Measurements from ENCODE around the gene RPS19BP1.
A peak's percentile ranks its signal among the peaks of the same experiment; 100 is the strongest.

Gene RPS19BP1

GRCh38 chr22:39529487-39529851 lies 3.1 kb downstream of the RPS19BP1 start:
- TF ChIP-seq USF1 (IDR thresholded peaks at IDR 0.05) (no peak), TCF12 (IDR thresholded peaks at IDR 0.05; ENCODE audit: low read depth) (no peak), EP300 (IDR thresholded peaks at IDR 0.05; ENCODE audit: borderline replicate concordance) (no peak), TEAD4 (IDR thresholded peaks at IDR 0.05) (no peak), FOXM1 (IDR thresholded peaks at IDR 0.05; ENCODE audit: borderline replicate concordance, low read depth) (no peak), MAX (IDR thresholded peaks at IDR 0.05) (no peak), NFIC (IDR thresholded peaks at IDR 0.05) (no peak), ZBTB7A (IDR thresholded peaks at IDR 0.05; ENCODE audit: low read depth) (no peak)

GRCh38 chr22:39528681-39529486 lies 3.7 kb downstream of the RPS19BP1 start:
- TF ChIP-seq NFIC (IDR thresholded peaks at IDR 0.05): no peak
- TF ChIP-seq TEAD4 (IDR thresholded peaks at IDR 0.05): peak; percentile 70
- TF ChIP-seq EP300 (IDR thresholded peaks at IDR 0.05; ENCODE audit: borderline replicate concordance): no peak; the same call in 1 of the 2 replicates
- no peak for TF ChIP-seq REST (IDR thresholded peaks at IDR 0.05; ENCODE audit: low read depth)
- peak; percentile 23; the same call in 1 of the 2 replicates for TF ChIP-seq CEBPB (IDR thresholded peaks at IDR 0.05)
- TF ChIP-seq EGR1 (IDR thresholded peaks at IDR 0.05): no peak
- TF ChIP-seq TCF12 (IDR thresholded peaks at IDR 0.05; ENCODE audit: low read depth): peak; percentile 57; the same call in 1 of the 2 replicates
- TF ChIP-seq FOXM1 (IDR thresholded peaks at IDR 0.05; ENCODE audit: borderline replicate concordance, low read depth): no peak
- TF ChIP-seq USF1 (IDR thresholded peaks at IDR 0.05): no peak
- peak; percentile 88 for TF ChIP-seq RAD21 (IDR thresholded peaks at IDR 0.05; ENCODE audit: low read depth)
- TF ChIP-seq MAX (IDR thresholded peaks at IDR 0.05): peak; percentile 69; the same call in 1 of the 2 replicates
- TF ChIP-seq TAF1 (IDR thresholded peaks at IDR 0.05; ENCODE audit: low read depth): no peak
- no peak for TF ChIP-seq CREB1 (IDR thresholded peaks at IDR 0.05; ENCODE audit: low read depth)
- peak; percentile 79 for TF ChIP-seq YY1 (IDR thresholded peaks at IDR 0.05; ENCODE audit: low read depth)
- TF ChIP-seq ZBTB7A (IDR thresholded peaks at IDR 0.05; ENCODE audit: low read depth): no peak

GRCh38 chr22:39528080-39528661 lies 4.4 kb downstream of the RPS19BP1 start:
- TF ChIP-seq USF1 (IDR thresholded peaks at IDR 0.05) (no peak), EP300 (IDR thresholded peaks at IDR 0.05; ENCODE audit: borderline replicate concordance) (no peak), EGR1 (IDR thresholded peaks at IDR 0.05) (no peak), REST (IDR thresholded peaks at IDR 0.05; ENCODE audit: low read depth) (no peak), TAF1 (IDR thresholded peaks at IDR 0.05; ENCODE audit: low read depth) (no peak), FOXM1 (IDR thresholded peaks at IDR 0.05; ENCODE audit: borderline replicate concordance, low read depth) (no peak), CREB1 (IDR thresholded peaks at IDR 0.05; ENCODE audit: low read depth) (no peak), ZBTB7A (IDR thresholded peaks at IDR 0.05; ENCODE audit: low read depth) (no peak), CEBPB (IDR thresholded peaks at IDR 0.05) (no peak), RAD21 (IDR thresholded peaks at IDR 0.05; ENCODE audit: low read depth) (no peak), YY1 (IDR thresholded peaks at IDR 0.05; ENCODE audit: low read depth) (no peak), TCF12 (IDR thresholded peaks at IDR 0.05; ENCODE audit: low read depth) (no peak)

- TF ChIP-seq MAX (IDR thresholded peaks at IDR 0.05): peak; percentile 47; the same call in 1 of the 2 replicates
- no peak for TF ChIP-seq FOXM1 (IDR thresholded peaks at IDR 0.05; ENCODE audit: borderline replicate concordance, low read depth)
- no peak for TF ChIP-seq TAF1 (IDR thresholded peaks at IDR 0.05; ENCODE audit: low read depth)
- no peak for TF ChIP-seq RAD21 (IDR thresholded peaks at IDR 0.05; ENCODE audit: low read depth)
- TF ChIP-seq CEBPB (IDR thresholded peaks at IDR 0.05): peak; percentile 82
- TF ChIP-seq USF1 (IDR thresholded peaks at IDR 0.05): no peak
Measured at GRCh38 chr22:39527481-39527961, 5.0 kb downstream of the RPS19BP1 start.
